Activated CD4-positive, alpha-beta T cell treated with anti-CD3 and anti-CD28 coated beads for 48 hours (primary cell): ENCODE data around the gene FAM237B.

ENCODE experiments used
- DNase-seq: peaks from one replicate; pipeline ENCODE4 v3.0.0-alpha.2; 2020

Gene FAM237B

GRCh38 chr7:90290244-90291113 is 30.6 kb downstream of the FAM237B start:
- no peak for DNase-seq

- no peak for DNase-seq
These were observed 33.0 kb downstream of the FAM237B start for GRCh38 chr7:90288154-90288553.

GRCh38 chr7:90276033-90276728 is 44.9 kb downstream of the FAM237B start:
- no peak for DNase-seq

GRCh38 chr7:90274161-90274560 is 46.9 kb downstream of the FAM237B start:
- DNase-seq = no peak

- no peak for DNase-seq
These were observed 48.9 kb downstream of the FAM237B start for GRCh38 chr7:90272242-90272641.

- DNase-seq = no peak
These were observed 49.4 kb downstream of the FAM237B start for GRCh38 chr7:90271753-90272152.

- no peak for DNase-seq
These were observed 50.5 kb downstream of the FAM237B start for GRCh38 chr7:90270431-90271178.

- DNase-seq = no peak
These were observed 51.9 kb downstream of the FAM237B start for GRCh38 chr7:90269163-90269562.

GRCh38 chr7:90267263-90267858 is 53.7 kb downstream of the FAM237B start:
- DNase-seq = no peak

- DNase-seq = no peak
These were observed 54.3 kb downstream of the FAM237B start for GRCh38 chr7:90266808-90267207.
